ENCODE measurements around the gene NSD2. TPM values are rescaled to one million over a fixed set of nuclear protein-coding genes. Genes with fewer than 3 reads are reported as not detected.
"Not testable (repeated sequence)": the region's sequence is repeated elsewhere in the genome, so short reads cannot be mapped to it uniquely, and the experiment has no call there.

NSD2 gene
- total RNA-seq, 2 donors from 2014 or later, result 18.8 to 35.4 TPM

- no peaks in the 10 kb centered on the region for H3K4me1 ChIP-seq (ENCODE audit: control insufficient read depth in 1 of 2, low read depth in 2 of 2)
- H3K36me3 ChIP-seq, result peaks cover 25% of the 10 kb centered on the region
- no peak overlapping the region for H3K27ac ChIP-seq
- no peaks in the 10 kb centered on the region for H3K9me3 ChIP-seq
- DNase-seq (ENCODE audit: low spot score), result no peak
- H3K27me3 ChIP-seq (replicated peaks; ENCODE audit: insufficient read depth), result no peaks in the 10 kb centered on the region
- no peak for TF ChIP-seq CTCF (IDR thresholded peaks at IDR 0.05)
- H3K4me3 ChIP-seq, result no peak overlapping the region
- no peak for ATAC-seq (ENCODE audit: insufficient number of reproducible peaks, low FRiP score, low read depth)
Observed at GRCh38 chr4:1842339-1842895, 28.8 kb upstream of the NSD2 start.

GRCh38 chr4:1842993-1843448 lies 28.2 kb upstream of the NSD2 start:
- no peak for TF ChIP-seq CTCF (IDR thresholded peaks at IDR 0.05)
- Histone ChIP-seq H3K27ac (no peak overlapping the region), H3K4me3 (no peak overlapping the region), H3K27me3 (replicated peaks; ENCODE audit: insufficient read depth) (no peaks in the 10 kb centered on the region), H3K9me3 (no peaks in the 10 kb centered on the region), H3K36me3 (peaks cover 25% of the 10 kb centered on the region), H3K4me1 (ENCODE audit: control insufficient read depth in 1 of 2, low read depth in 2 of 2) (no peaks in the 10 kb centered on the region)
- no peak for DNase-seq (ENCODE audit: low spot score)
- ATAC-seq (ENCODE audit: insufficient number of reproducible peaks, low FRiP score, low read depth), result no peak

- H3K9me3 ChIP-seq, result no peaks in the 10 kb centered on the region
- no peak for TF ChIP-seq CTCF (IDR thresholded peaks at IDR 0.05)
- DNase-seq (ENCODE audit: low spot score), result no peak
- no peaks in the 10 kb centered on the region for H3K4me1 ChIP-seq (ENCODE audit: control insufficient read depth in 1 of 2, low read depth in 2 of 2)
- no peak overlapping the region for H3K27ac ChIP-seq
- H3K36me3 ChIP-seq, result peaks cover 28% of the 10 kb centered on the region
- ATAC-seq (ENCODE audit: insufficient number of reproducible peaks, low FRiP score, low read depth), result no peak
- no peak overlapping the region for H3K4me3 ChIP-seq
- no peaks in the 10 kb centered on the region for H3K27me3 ChIP-seq (replicated peaks; ENCODE audit: insufficient read depth)
Observed at GRCh38 chr4:1843852-1844251, 27.3 kb upstream of the NSD2 start.

GRCh38 chr4:1844618-1845017 lies 26.6 kb upstream of the NSD2 start:
- H3K27me3 ChIP-seq (replicated peaks; ENCODE audit: insufficient read depth); H3K27ac ChIP-seq; H3K4me1 ChIP-seq (ENCODE audit: control insufficient read depth in 1 of 2, low read depth in 2 of 2); DNase-seq (ENCODE audit: low spot score); ATAC-seq (ENCODE audit: insufficient number of reproducible peaks, low FRiP score, low read depth); H3K4me3 ChIP-seq; H3K9me3 ChIP-seq: not testable (repeated sequence)
- H3K36me3 ChIP-seq, result peaks cover 26% of the 10 kb centered on the region

GRCh38 chr4:1846580-1846979 lies 24.6 kb upstream of the NSD2 start:
- H3K36me3 ChIP-seq, result peaks cover 12% of the 10 kb centered on the region

More at GRCh38 chr4:1846580-1846979, 24.6 kb upstream of the NSD2 start:
- no peaks in the 10 kb centered on the region for H3K4me1 ChIP-seq (ENCODE audit: control insufficient read depth in 1 of 2, low read depth in 2 of 2)
- no peaks in the 10 kb centered on the region for H3K9me3 ChIP-seq
- H3K27ac ChIP-seq, result no peak overlapping the region
- H3K4me3 ChIP-seq, result no peak overlapping the region
- no peak for DNase-seq (ENCODE audit: low spot score)
- TF ChIP-seq CTCF (IDR thresholded peaks at IDR 0.05), result no peak
- no peak for ATAC-seq (ENCODE audit: insufficient number of reproducible peaks, low FRiP score, low read depth)
- H3K27me3 ChIP-seq (replicated peaks; ENCODE audit: insufficient read depth), result no peaks in the 10 kb centered on the region
